Parathyroid adenoma (tissue), 2 donors: Measurements from ENCODE around the gene TEDDM1.

Experiments used
- H2AFZ ChIP-seq: fragments of 300-600 bp; sonication (generic); one replicate; pipeline ENCODE4 v1.7.0; 2017; ENCODE audit warnings: antibody characterized with exemption, mild to moderate bottlenecking
- H3K27ac ChIP-seq: fragments of 300-600 bp; sonication (generic); one replicate; pipeline ENCODE4 v1.7.0; 2017
- H3K27me3 ChIP-seq: fragments of 300-600 bp; sonication (generic); one replicate; pipeline ENCODE4 v1.7.0; 2017; ENCODE audit warnings: low read length; ENCODE audit not compliant: control insufficient read depth, insufficient read depth
- H3K36me3 ChIP-seq: fragments of 300-600 bp; sonication (generic); one replicate; pipeline ENCODE4 v1.7.0; 2017; ENCODE audit warnings: low read length; ENCODE audit not compliant: control insufficient read depth, insufficient read depth
- H3K4me1 ChIP-seq: fragments of 300-600 bp; sonication (generic); one replicate; pipeline ENCODE4 v1.7.0; 2017; ENCODE audit warnings: control low read depth
- H3K4me2 ChIP-seq: fragments of 300-600 bp; sonication (generic); one replicate; pipeline ENCODE4 v1.7.0; 2017; ENCODE audit warnings: low read length
- H3K4me3 ChIP-seq: fragments of 300-600 bp; sonication (generic); one replicate; pipeline ENCODE4 v1.7.0; 2017; ENCODE audit warnings: low read depth, low read length
- H3K79me2 ChIP-seq: fragments of 300-600 bp; sonication (generic); one replicate; pipeline ENCODE4 v1.7.0; 2017; ENCODE audit warnings: control low read depth
- H3K9ac ChIP-seq: fragments of 300-600 bp; sonication (generic); one replicate; pipeline ENCODE4 v1.7.0; 2017; ENCODE audit warnings: mild to moderate bottlenecking
- H3K9me3 ChIP-seq: fragments of 300-600 bp; sonication (generic); one replicate; pipeline ENCODE4 v1.7.0; 2017; ENCODE audit warnings: low read length; ENCODE audit not compliant: control insufficient read depth
- TF ChIP-seq, protein P1 (sequence below): fragments of 300-600 bp; sonication (generic); IDR thresholded peaks from one replicate; pipeline ENCODE4 v1.7.0; 2017; ENCODE audit warnings: antibody characterized with exemption, mild to moderate bottlenecking
- donor health status: primary hyperparathyroidism.

Gene TEDDM1

DNA sequence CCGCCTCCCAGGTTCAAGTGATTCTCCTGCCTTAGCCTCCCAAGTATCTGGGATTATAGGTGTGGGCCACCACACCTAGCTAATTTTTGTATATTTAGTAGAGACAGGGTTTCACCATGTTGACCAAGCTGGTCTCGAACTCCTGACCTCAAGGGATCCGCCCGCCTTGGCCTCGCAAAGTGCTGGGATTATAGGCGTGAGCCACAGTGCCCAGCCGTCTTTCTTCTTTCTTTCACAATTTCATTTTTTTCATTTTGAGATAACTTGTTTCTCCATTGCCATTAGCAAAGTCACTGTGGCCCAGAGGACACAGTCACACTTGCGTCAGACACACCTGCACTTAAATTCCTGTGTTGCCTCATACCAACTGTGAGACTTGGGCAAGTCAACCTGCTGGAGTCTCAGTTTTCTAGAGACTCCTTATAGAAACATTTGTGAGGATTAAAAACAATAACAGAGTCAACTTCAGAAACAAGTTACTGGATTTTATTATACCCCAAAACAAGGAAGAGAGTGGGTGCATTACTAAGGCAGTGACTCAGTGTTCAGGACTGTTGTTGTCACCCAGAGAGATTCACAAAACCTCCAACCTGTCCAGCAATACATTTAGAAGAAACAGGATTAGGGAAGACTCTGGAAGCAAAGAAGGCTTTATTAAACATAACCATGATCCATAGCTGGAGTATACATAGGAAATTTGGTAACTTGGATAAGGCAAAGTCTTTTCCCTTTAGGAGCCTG lies 2.6 kb downstream of the TEDDM1 start:
- TF ChIP-seq, protein P1, sequence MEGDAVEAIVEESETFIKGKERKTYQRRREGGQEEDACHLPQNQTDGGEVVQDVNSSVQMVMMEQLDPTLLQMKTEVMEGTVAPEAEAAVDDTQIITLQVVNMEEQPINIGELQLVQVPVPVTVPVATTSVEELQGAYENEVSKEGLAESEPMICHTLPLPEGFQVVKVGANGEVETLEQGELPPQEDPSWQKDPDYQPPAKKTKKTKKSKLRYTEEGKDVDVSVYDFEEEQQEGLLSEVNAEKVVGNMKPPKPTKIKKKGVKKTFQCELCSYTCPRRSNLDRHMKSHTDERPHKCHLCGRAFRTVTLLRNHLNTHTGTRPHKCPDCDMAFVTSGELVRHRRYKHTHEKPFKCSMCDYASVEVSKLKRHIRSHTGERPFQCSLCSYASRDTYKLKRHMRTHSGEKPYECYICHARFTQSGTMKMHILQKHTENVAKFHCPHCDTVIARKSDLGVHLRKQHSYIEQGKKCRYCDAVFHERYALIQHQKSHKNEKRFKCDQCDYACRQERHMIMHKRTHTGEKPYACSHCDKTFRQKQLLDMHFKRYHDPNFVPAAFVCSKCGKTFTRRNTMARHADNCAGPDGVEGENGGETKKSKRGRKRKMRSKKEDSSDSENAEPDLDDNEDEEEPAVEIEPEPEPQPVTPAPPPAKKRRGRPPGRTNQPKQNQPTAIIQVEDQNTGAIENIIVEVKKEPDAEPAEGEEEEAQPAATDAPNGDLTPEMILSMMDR, result no peak

DNA sequence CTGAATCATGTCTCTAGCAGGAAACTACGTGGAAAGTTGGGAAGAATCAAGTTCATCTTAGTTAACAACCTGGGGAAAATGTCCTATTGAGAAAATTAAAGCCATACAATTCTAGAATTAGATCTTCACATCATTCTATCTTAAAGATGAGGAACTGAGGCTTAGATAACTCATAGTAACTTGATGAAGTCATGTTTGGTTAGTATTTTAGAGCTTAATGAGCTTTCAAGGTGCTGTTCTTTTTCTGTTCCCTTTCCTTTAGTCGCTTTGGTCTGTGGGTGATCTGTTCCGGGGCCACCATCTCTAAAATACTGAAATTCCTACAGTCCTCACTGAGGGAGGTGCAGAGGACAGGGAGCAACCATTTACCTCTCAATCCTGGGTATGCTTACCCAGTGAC lies 4.6 kb downstream of the TEDDM1 start:
- no peaks in the 10 kb centered on the region for H3K9me3 ChIP-seq
- H2AFZ ChIP-seq, result no peak overlapping the region
- no peaks in the 10 kb centered on the region for H3K79me2 ChIP-seq
- no peak overlapping the region for H3K9ac ChIP-seq
- H3K4me2 ChIP-seq, result no peak overlapping the region
- no peaks in the 10 kb centered on the region for H3K4me1 ChIP-seq
- no peak overlapping the region for H3K27ac ChIP-seq
- TF ChIP-seq, protein P1, result no peak
- H3K36me3 ChIP-seq, result no peaks in the 10 kb centered on the region
- no peaks in the 10 kb centered on the region for H3K27me3 ChIP-seq
- no peak overlapping the region for H3K4me3 ChIP-seq

More for the DNA sequence above, 2.6 kb downstream of the TEDDM1 start:
- Histone ChIP-seq H3K4me2 (no peak overlapping the region), H3K27ac (no peak overlapping the region), H3K9me3 (no peaks in the 10 kb centered on the region), H3K79me2 (no peaks in the 10 kb centered on the region), H3K27me3 (no peaks in the 10 kb centered on the region), H3K9ac (no peak overlapping the region), H3K36me3 (no peaks in the 10 kb centered on the region), H3K4me3 (no peak overlapping the region), H2AFZ (no peak overlapping the region), H3K4me1 (no peaks in the 10 kb centered on the region)

GRCh38 chr1:182394055-182394775 lies 6.3 kb downstream of the TEDDM1 start:
- H3K4me2 ChIP-seq, result no peak overlapping the region
- H3K79me2 ChIP-seq, result no peaks in the 10 kb centered on the region
- no peak overlapping the region for H2AFZ ChIP-seq
- H3K9me3 ChIP-seq, result no peaks in the 10 kb centered on the region
- no peaks in the 10 kb centered on the region for H3K36me3 ChIP-seq
- TF ChIP-seq, protein P1, result no peak
- H3K4me3 ChIP-seq, result no peak overlapping the region
- no peak overlapping the region for H3K27ac ChIP-seq
- no peaks in the 10 kb centered on the region for H3K4me1 ChIP-seq
- H3K9ac ChIP-seq, result no peak overlapping the region
- no peaks in the 10 kb centered on the region for H3K27me3 ChIP-seq

DNA sequence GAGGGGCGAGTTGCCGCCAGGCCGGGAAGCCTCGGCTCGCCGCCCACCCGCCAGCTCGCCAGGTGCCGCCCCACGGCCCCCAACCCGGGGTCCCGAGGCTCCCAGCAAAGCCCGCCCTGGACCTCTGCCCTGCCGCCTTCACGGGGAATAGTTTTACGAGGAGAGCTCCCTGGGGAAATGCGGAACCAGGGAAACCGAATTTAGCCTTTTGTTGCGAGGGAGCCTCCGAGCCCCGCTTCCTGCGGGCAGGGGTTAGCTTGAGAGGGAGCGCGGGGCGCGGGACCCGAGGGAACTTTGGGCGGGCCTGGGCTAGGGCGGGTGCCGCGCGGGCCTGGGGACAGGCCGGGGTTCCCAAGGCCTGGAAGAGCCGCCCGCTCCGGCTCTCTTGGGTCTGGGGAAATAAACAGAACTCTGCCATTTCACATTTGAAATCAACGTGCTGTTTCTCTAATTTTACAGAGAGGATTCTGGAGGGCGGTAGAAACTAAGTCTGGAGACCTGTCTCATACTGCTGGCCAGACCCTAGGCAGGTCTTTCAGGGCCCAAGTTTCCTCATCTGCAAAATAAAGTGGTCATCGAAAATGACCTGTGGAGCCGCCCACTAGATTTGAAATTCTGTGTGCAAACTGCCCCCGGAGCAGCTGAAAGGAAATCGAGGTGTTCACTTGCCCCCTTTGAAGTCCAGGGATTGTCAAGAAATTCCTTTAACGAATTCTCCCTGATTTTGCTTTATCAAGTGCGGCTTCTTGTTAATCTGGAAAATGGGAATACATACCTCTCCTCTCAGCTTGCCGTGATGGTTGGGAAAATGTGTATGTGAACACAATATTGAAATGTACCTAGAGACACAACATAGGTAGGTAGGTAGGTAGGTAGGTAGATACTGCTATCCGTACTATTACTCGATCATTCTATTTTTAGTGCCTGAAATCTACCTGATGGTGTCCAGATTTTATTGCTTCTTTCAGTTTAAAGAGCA lies 8.1 kb downstream of the TEDDM1 start:
- H3K9ac ChIP-seq, result no peak overlapping the region
- H3K36me3 ChIP-seq, result no peaks in the 10 kb centered on the region
- H3K27ac ChIP-seq, result peak overlapping the region; percentile 86
- no peaks in the 10 kb centered on the region for H3K27me3 ChIP-seq
- no peaks in the 10 kb centered on the region for H3K4me1 ChIP-seq
- TF ChIP-seq, protein P1, result no peak
- no peaks in the 10 kb centered on the region for H3K9me3 ChIP-seq
- peak overlapping the region; percentile 83 for H3K4me2 ChIP-seq
- peak overlapping the region; percentile 78 for H3K4me3 ChIP-seq
- H2AFZ ChIP-seq, result peak overlapping the region; percentile 95
- no peaks in the 10 kb centered on the region for H3K79me2 ChIP-seq
